ENCODE measurements around the gene YPEL2.

The YPEL2 gene

DNA sequence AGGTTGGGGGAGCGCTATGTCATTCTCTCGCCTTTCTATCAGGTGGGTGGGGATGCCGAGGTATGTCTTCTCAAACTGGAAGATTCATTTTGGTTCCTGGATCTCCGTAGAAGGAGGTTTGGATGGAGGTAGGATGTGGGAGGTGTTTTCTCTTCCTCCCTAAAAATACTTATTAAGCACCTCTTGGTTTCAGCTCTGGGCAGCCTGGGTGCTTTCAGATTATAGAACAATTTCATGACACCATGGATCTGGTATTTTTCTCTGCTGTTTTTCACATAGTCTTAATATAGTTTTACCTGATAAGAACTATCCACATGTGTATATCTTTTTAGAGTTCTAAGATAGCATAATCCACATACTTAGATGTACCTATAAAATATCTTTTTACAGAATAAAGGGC lies 92.9 kb downstream of the YPEL2 start:
- DNase-seq (ENCODE audit: low read depth, low spot score), result no peak
- H3K4me3 ChIP-seq (ENCODE audit: low read depth, low read length), result no peak overlapping the region
- TF ChIP-seq, protein P1, sequence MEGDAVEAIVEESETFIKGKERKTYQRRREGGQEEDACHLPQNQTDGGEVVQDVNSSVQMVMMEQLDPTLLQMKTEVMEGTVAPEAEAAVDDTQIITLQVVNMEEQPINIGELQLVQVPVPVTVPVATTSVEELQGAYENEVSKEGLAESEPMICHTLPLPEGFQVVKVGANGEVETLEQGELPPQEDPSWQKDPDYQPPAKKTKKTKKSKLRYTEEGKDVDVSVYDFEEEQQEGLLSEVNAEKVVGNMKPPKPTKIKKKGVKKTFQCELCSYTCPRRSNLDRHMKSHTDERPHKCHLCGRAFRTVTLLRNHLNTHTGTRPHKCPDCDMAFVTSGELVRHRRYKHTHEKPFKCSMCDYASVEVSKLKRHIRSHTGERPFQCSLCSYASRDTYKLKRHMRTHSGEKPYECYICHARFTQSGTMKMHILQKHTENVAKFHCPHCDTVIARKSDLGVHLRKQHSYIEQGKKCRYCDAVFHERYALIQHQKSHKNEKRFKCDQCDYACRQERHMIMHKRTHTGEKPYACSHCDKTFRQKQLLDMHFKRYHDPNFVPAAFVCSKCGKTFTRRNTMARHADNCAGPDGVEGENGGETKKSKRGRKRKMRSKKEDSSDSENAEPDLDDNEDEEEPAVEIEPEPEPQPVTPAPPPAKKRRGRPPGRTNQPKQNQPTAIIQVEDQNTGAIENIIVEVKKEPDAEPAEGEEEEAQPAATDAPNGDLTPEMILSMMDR (IDR thresholded peaks at IDR 0.05; ENCODE audit: insufficient read depth, low read length, missing control alignments), result no peak
- ChIA-PET CTCF (interaction anchor here (0.8 to 12.8 kb wide), 5 partner anchors 9 to 135 kb away, joined by 3 to 149 read pairs (median 7); no protein-coding TSS in a partner anchor), POLR2A (no interaction called here)

DNA sequence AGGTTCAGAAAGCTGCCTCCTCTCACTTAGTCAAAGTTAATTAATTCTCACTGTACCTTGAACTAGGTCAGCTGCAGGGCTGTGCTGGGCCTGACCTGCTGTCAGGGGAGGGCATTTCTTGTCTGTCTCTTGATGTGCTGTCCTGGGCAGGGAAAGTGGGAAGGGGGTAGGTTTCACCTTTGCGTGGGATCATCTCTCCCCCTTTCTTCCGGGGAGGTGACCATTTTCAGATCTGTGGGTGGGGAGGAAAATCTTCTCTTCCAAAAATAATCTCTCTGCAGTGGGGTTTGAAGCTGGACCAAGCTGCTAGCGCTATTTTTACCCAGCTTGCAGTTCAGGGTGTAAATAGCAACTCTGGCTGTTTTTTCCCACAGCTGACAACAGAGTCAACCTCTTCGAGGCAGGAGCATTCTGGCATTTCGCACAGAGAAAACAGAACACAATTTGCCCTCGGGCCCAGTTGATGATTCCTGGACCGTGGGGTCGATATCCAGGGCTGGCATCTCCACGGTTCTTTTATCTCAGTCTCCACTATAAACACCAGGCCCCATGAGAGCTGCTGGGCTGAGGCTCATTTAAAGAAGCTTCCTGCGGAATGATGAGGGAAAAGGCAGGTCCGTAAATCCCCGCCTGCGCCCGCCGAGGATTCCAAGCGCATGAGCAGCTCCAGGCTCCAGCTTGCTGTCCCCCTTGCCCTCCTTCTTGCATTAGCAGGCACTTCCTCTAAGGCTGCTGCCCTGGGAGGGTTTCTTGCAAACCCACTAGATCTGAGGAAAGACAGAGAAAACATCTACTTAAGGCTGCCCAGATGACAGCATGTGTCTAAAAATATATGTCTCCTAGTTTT lies 93.9 kb downstream of the YPEL2 start:
- CTCF ChIA-PET, result interaction anchor here (1.4 to 12.8 kb wide), 6 partner anchors 8 to 115 kb away, joined by 4 to 149 read pairs (median 14); no protein-coding TSS in a partner anchor
- no peak overlapping the region for H3K4me3 ChIP-seq (ENCODE audit: low read depth, low read length)
- TF ChIP-seq, protein P1 (IDR thresholded peaks at IDR 0.05; ENCODE audit: insufficient read depth, low read length, missing control alignments), result no peak
- POLR2A ChIA-PET, result no interaction called here
- peak; percentile 68 for DNase-seq (ENCODE audit: low read depth, low spot score)

DNA sequence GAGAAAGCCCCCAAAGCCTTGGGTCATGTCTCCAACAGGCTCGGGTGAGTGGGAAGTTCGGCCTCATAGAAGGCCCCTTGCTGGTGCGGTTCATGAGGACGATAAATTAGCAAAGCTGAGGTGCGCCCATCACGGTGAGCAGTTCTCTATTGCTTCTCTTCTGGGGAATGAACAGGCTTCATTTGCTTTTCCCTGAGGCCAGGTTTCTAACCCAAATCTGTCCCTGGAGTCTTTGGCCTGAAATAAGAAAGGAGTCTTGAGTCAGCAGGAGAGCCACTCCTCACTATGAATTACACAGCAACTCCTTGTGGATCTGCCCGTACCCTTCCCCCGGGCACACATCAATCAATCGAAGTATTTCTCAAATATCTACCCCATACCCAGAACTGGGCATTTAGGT lies 94.6 kb downstream of the YPEL2 start:
- H3K4me3 ChIP-seq (ENCODE audit: low read depth, low read length), result no peak overlapping the region
- TF ChIP-seq, protein P1 (IDR thresholded peaks at IDR 0.05; ENCODE audit: insufficient read depth, low read length, missing control alignments), result no peak
- ChIA-PET CTCF (interaction anchor here (0.6 to 12.8 kb wide), 7 partner anchors 8 to 115 kb away, joined by 3 to 149 read pairs (median 7); no protein-coding TSS in a partner anchor), POLR2A (no interaction called here)
- DNase-seq (ENCODE audit: low read depth, low spot score), result no peak

DNA sequence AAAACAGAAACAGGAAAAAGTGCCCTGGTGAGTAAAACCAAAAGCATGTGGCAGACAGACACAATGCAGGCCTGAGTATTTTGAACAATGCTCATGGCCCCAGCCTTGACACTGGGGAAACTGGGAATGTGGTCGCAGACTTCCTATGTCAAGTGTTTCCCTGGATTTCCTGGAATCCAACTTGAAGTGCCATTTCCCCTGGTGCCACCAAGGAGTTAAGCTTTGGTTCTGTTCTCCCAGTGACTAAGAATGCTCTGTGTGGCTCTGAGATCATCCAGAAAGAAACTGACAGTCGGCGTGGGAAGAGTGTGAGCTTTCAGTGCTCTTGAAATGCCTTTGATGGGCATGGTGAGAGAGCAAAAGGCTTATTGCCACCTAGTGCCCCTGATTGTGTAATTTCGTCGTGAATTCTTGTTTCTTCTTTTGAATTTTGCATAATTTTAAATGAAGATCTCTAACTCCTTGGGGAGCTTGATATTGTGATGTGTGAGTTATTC lies 96.0 kb downstream of the YPEL2 start:
- CTCF ChIA-PET, result interaction anchor here (1.3 to 12.8 kb wide), 4 partner anchors 13 to 117 kb away, joined by 3 to 149 read pairs (median 23); no protein-coding TSS in a partner anchor

DNA sequence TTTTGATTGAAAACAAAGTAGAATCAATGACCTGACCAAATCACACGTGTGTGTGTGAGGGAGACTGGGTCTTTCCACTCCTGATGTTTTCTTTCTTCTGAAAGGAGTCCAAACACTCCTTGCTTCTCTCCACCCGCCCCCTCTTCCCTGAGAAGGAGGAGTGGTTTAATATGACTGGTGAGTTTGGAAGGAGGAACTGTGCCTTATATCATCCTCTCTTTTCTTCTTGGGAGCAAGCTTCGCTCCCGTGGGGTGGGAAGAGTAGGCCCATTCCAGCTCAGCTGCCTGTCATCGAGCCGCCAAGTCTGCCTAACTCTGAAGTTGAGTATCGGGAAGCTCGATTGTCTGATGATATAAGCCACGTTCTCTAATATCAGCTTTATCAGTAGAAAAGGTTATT lies 96.5 kb downstream of the YPEL2 start:
- CTCF ChIA-PET, result interaction anchor here (1.3 to 12.8 kb wide), 4 partner anchors 13 to 117 kb away, joined by 3 to 149 read pairs (median 23); no protein-coding TSS in a partner anchor
- POLR2A ChIA-PET, result no interaction called here

More for the DNA sequence above, 96.0 kb downstream of the YPEL2 start:
- TF ChIP-seq, protein P1 (IDR thresholded peaks at IDR 0.05; ENCODE audit: insufficient read depth, low read length, missing control alignments), result no peak
- no peak overlapping the region for H3K4me3 ChIP-seq (ENCODE audit: low read depth, low read length)
- POLR2A ChIA-PET, result no interaction called here
- DNase-seq (ENCODE audit: low read depth, low spot score), result no peak

More for the DNA sequence above, 96.5 kb downstream of the YPEL2 start:
- no peak for DNase-seq (ENCODE audit: low read depth, low spot score)
- no peak overlapping the region for H3K4me3 ChIP-seq (ENCODE audit: low read depth, low read length)
- TF ChIP-seq, protein P1 (IDR thresholded peaks at IDR 0.05; ENCODE audit: insufficient read depth, low read length, missing control alignments), result no peak
